Type B pancreatic cell (in vitro differentiated cells): ENCODE data around the gene SESN2. TPM values are rescaled to one million over a fixed set of nuclear protein-coding genes. Genes with fewer than 3 reads are reported as not detected.
A peak's percentile ranks its signal among the peaks of the same experiment; 100 is the strongest.

Experiments
- DNase-seq: peaks from one replicate; pipeline ENCODE4 v3.0.0; 2021; ENCODE audit warnings: mixed read lengths; ENCODE audit not compliant: unreplicated experiment; ENCODE audit errors: extremely low spot score
- H3K27ac Mint-ChIP-seq: 2 replicates; pipeline ENCODE4 v1.8.0; 2021; ENCODE audit warnings: mild to moderate bottlenecking, mixed read lengths
- H3K27me3 Mint-ChIP-seq: 2 replicates; pipeline ENCODE4 v1.8.0; 2021; ENCODE audit warnings: mixed read lengths
- H3K36me3 Mint-ChIP-seq: 2 replicates; pipeline ENCODE4 v1.8.0; 2021; ENCODE audit warnings: mixed read lengths
- H3K4me1 Mint-ChIP-seq: one replicate; pipeline ENCODE4 v1.8.0; 2021; ENCODE audit warnings: mixed read lengths; ENCODE audit not compliant: unreplicated experiment
- H3K4me3 Mint-ChIP-seq: 2 replicates; pipeline ENCODE4 v1.8.0; 2021; ENCODE audit warnings: mild to moderate bottlenecking, mixed read lengths
- H3K9me3 Mint-ChIP-seq: 2 replicates; pipeline ENCODE4 v1.8.0; 2021; ENCODE audit warnings: mixed read lengths
- CTCF ChIP-seq: fragments of 200-600 bp; sonication (generic); conservative IDR thresholded peaks from 2 replicates; pipeline ENCODE4 v1.5.0; 2021; ENCODE audit warnings: antibody characterized with exemption, mild to moderate bottlenecking
- total RNA-seq: library from RNA; stranded (reverse); gene quantifications from 2 replicates; pipeline ENCODE4 v1.2.1, GENCODE V29; 2021; ENCODE audit warnings: low replicate concordance

Gene SESN2
- total RNA-seq, 1 donor from 2014 or later = 21.5 TPM

GRCh38 chr1:28240024-28240423 lies 19.3 kb upstream of the SESN2 start:
- Mint-ChIP-seq H3K9me3 (no peaks in the 10 kb centered on the region), H3K4me3 (no peak overlapping the region), H3K4me1 (peaks cover 12% of the 10 kb centered on the region), H3K27ac (no peak overlapping the region), H3K27me3 (no peaks in the 10 kb centered on the region), H3K36me3 (no peaks in the 10 kb centered on the region)
- TF ChIP-seq CTCF = no peak
- no peak for DNase-seq

- Mint-ChIP-seq H3K27me3 (no peaks in the 10 kb centered on the region), H3K27ac (no peak overlapping the region), H3K4me3 (no peak overlapping the region), H3K4me1 (peaks cover 16% of the 10 kb centered on the region), H3K9me3 (no peaks in the 10 kb centered on the region), H3K36me3 (no peaks in the 10 kb centered on the region)
- DNase-seq = no peak
- no peak for TF ChIP-seq CTCF
Observed at GRCh38 chr1:28241638-28242241, 17.6 kb upstream of the SESN2 start.

- no peak for TF ChIP-seq CTCF
Observed at GRCh38 chr1:28243685-28244311, 15.5 kb upstream of the SESN2 start.

GRCh38 chr1:28244549-28245251 lies 14.6 kb upstream of the SESN2 start:
- H3K4me1 Mint-ChIP-seq = peaks cover 28% of the 10 kb centered on the region

More at GRCh38 chr1:28243685-28244311, 15.5 kb upstream of the SESN2 start:
- DNase-seq = no peak
- Mint-ChIP-seq H3K4me3 (peak overlapping the region; percentile 66), H3K27me3 (no peaks in the 10 kb centered on the region), H3K9me3 (no peaks in the 10 kb centered on the region), H3K4me1 (peaks cover 31% of the 10 kb centered on the region), H3K27ac (peak overlapping the region; percentile 76), H3K36me3 (no peaks in the 10 kb centered on the region)

GRCh38 chr1:28246427-28246832 lies 12.9 kb upstream of the SESN2 start:
- Mint-ChIP-seq H3K4me1 (peaks cover 28% of the 10 kb centered on the region), H3K36me3 (no peaks in the 10 kb centered on the region), H3K27ac (peak overlapping the region; percentile 92), H3K27me3 (no peaks in the 10 kb centered on the region), H3K4me3 (peak overlapping the region; percentile 87), H3K9me3 (no peaks in the 10 kb centered on the region)
- no peak for TF ChIP-seq CTCF
- no peak for DNase-seq

More at GRCh38 chr1:28244549-28245251, 14.6 kb upstream of the SESN2 start:
- no peaks in the 10 kb centered on the region for H3K36me3 Mint-ChIP-seq
- DNase-seq = no peak
- no peak overlapping the region for H3K27ac Mint-ChIP-seq
- TF ChIP-seq CTCF = no peak
- H3K4me3 Mint-ChIP-seq = peak overlapping the region; percentile 47
- H3K9me3 Mint-ChIP-seq = no peaks in the 10 kb centered on the region
- no peaks in the 10 kb centered on the region for H3K27me3 Mint-ChIP-seq
